SK-N-SH (cell line): Measurements from ENCODE around the gene PAX2. TPM values are rescaled to one million over a fixed set of nuclear protein-coding genes. Genes with fewer than 3 reads are reported as not detected.

Experiments
- CTCF ChIA-PET: fragments of 300-600, 350-600 bp; formaldehyde crosslinking; extraction: SDS; loops from one replicate; lab custom pipeline; 2021; lab: Yijun Ruan, JAX
- POLR2A ChIA-PET: fragments of 350-600 bp; sonication (Branson Sonifier 250); formaldehyde crosslinking; extraction: SDS; loops from one replicate; lab custom pipeline; 2020; ENCODE audit warnings: antibody characterized with exemption, inconsistent platforms; lab: Yijun Ruan, JAX
- DNase-seq: peaks from one replicate; pipeline ENCODE4 v3.0.0; 2012
- H2AFZ ChIP-seq: fragments of 200-600 bp; sonication (generic); 2 replicates; pipeline ENCODE4 v1.8.1; 2016; ENCODE audit warnings: antibody characterized with exemption, mild to moderate bottlenecking, low read depth
- H3F3A ChIP-seq: fragments of 200-600 bp; sonication (generic); replicated peaks from 2 replicates; pipeline ENCODE3; 2016; ENCODE audit warnings: antibody characterized with exemption, mild to moderate bottlenecking; ENCODE audit not compliant: insufficient read depth
- H3K27ac ChIP-seq, 2 experiments: fragments of 200-500 bp in 1 of 2; fragments of 200-600 bp in 1 of 2; sonication (Bioruptor generic) in 1 of 2; sonication (generic), shearing (Covaris generic) in 1 of 2; 2 replicates each; pipeline versions ENCODE4 v1.5.1 to v1.6.1; 2014 to 2016; ENCODE audit warnings: low read depth in 2 of 2, inconsistent platforms in 1 of 2, low read length in 1 of 2, mild to moderate bottlenecking in 1 of 2, mixed read lengths in 1 of 2
- H3K27me3 ChIP-seq: fragments of 200-600 bp; sonication (generic), shearing (Covaris generic); 2 replicates; pipeline ENCODE4 v1.6.1; 2016; ENCODE audit warnings: mixed run types; ENCODE audit not compliant: insufficient read depth
- H3K36me3 ChIP-seq, 2 experiments: fragments of 200-500 bp in 1 of 2; fragments of 200-600 bp in 1 of 2; sonication (Bioruptor generic) in 1 of 2; sonication (generic) in 1 of 2; replicated peaks in 1 of 2; 2 replicates each; pipeline versions ENCODE3 to v1.5.1; 2014 to 2016; ENCODE audit warnings: low read length in 1 of 2, mild to moderate bottlenecking in 1 of 2; ENCODE audit not compliant: insufficient read depth in 2 of 2, control insufficient read depth in 1 of 2
- H3K4me1 ChIP-seq, 2 experiments: fragments of 200-500 bp in 1 of 2; fragments of 200-600 bp in 1 of 2; sonication (Bioruptor generic) in 1 of 2; sonication (generic), shearing (Covaris generic) in 1 of 2; 2 replicates each; pipeline versions ENCODE4 v1.5.1 to v1.6.1; 2014 to 2016; ENCODE audit warnings: low read depth in 1 of 2, low read length in 1 of 2, mixed run types in 1 of 2; ENCODE audit not compliant: insufficient read depth in 2 of 2, control insufficient read depth in 1 of 2
- H3K4me2 ChIP-seq: fragments of 200-600 bp; sonication (generic), shearing (Covaris generic); 2 replicates; pipeline ENCODE4 v1.6.1; 2017; ENCODE audit warnings: mixed run types
- H3K4me3 ChIP-seq, 2 experiments: fragments of 200-500 bp in 1 of 2; fragments of 200-600 bp in 1 of 2; sonication (Bioruptor generic) in 1 of 2; sonication (generic), shearing (Covaris generic) in 1 of 2; 2 replicates each; pipeline versions ENCODE4 v1.5.1 to v1.8.1; 2014 to 2016; ENCODE audit warnings: low read depth in 2 of 2, inconsistent platforms in 1 of 2, low read length in 1 of 2, mild to moderate bottlenecking in 1 of 2, mixed read lengths in 1 of 2, moderate library complexity in 1 of 2
- H3K79me2 ChIP-seq: fragments of 200-600 bp; sonication (generic); 2 replicates; pipeline ENCODE4 v1.8.1; 2017; ENCODE audit warnings: mild to moderate bottlenecking; ENCODE audit not compliant: insufficient read depth
- H3K9ac ChIP-seq: fragments of 200-600 bp; sonication (generic); 2 replicates; pipeline ENCODE4 v1.6.1; 2017; ENCODE audit warnings: mixed run types
- H3K9me2 ChIP-seq: fragments of 200-600 bp; sonication (generic); 2 replicates; pipeline ENCODE4 v1.6.1; 2017; ENCODE audit warnings: mixed run types
- H3K9me3 ChIP-seq: fragments of 200-600 bp; sonication (generic); 2 replicates; pipeline ENCODE4 v1.6.1; 2017; ENCODE audit warnings: mixed run types, mild to moderate bottlenecking, moderate library complexity
- H4K20me1 ChIP-seq: fragments of 200-600 bp; sonication (generic); 2 replicates; pipeline ENCODE4 v1.6.1; 2017; ENCODE audit warnings: mild to moderate bottlenecking, mixed run types; ENCODE audit not compliant: insufficient read depth
- EZH2phosphoT487 ChIP-seq: fragments of 200-600 bp; sonication (generic); IDR thresholded peaks from 2 replicates; pipeline ENCODE4 v1.6.1; 2017; ENCODE audit warnings: low read depth, mixed run types, mild to moderate bottlenecking, antibody characterized with exemption, moderate library complexity, borderline replicate concordance
- FOSL2 ChIP-seq: IDR thresholded peaks from 2 replicates; pipeline ENCODE4 v1.4.0; 2012; ENCODE audit warnings: low read depth, mild to moderate bottlenecking, moderate library complexity, borderline replicate concordance
- GATA2 ChIP-seq: sonication (generic); formaldehyde crosslinking; IDR thresholded peaks from 2 replicates; pipeline ENCODE4 v1.5.0; 2020; ENCODE audit warnings: mild to moderate bottlenecking, missing genetic modification reagents
- NFIC ChIP-seq: IDR thresholded peaks from 2 replicates; pipeline ENCODE4 v1.4.0; 2012; ENCODE audit warnings: borderline replicate concordance
- RCOR1 ChIP-seq: fragments of 150-350 bp; IDR thresholded peaks from 2 replicates; pipeline ENCODE4 v1.6.1; 2017; ENCODE audit warnings: antibody characterized with exemption, low read length
- RFX5 ChIP-seq: IDR thresholded peaks from 2 replicates; pipeline ENCODE4 v1.6.1; 2012; ENCODE audit warnings: mild to moderate bottlenecking, improper control_type of control experiment, low read length
- RXRA ChIP-seq: IDR thresholded peaks from 2 replicates; pipeline ENCODE4 v1.4.0; 2012; ENCODE audit warnings: low read depth, mild to moderate bottlenecking, borderline replicate concordance
- TCF12 ChIP-seq: IDR thresholded peaks from 2 replicates; pipeline ENCODE4 v1.4.0; 2012
- USF2 ChIP-seq: fragments of 150-350 bp; IDR thresholded peaks from 2 replicates; pipeline ENCODE4 v1.6.1; 2017; ENCODE audit warnings: antibody characterized with exemption, low read length, low read depth, borderline replicate concordance
- WGBS: methylation state at CpG from one replicate; pipeline ENCODE4 v1.1.6; 2017; ENCODE audit warnings: low lambda C conversion rate; 5-methylcytosine and 5-hydroxymethylcytosine counted together
- polyA plus RNA-seq, 3 experiments: library from polyadenylated mRNA; depleted of rRNA; stranded (reverse); fragments of >200 nt; gene quantifications; 2 replicates each; pipeline ENCODE4 v1.2.3, GENCODE V29; 2012
- TF ChIP-seq, protein P1 (sequence below): IDR thresholded peaks from 2 replicates; pipeline ENCODE4 v1.4.0; 2012; ENCODE audit warnings: low read depth, borderline replicate concordance
- TF ChIP-seq, protein P2 (sequence below): fragments of 150-350 bp; IDR thresholded peaks from 2 replicates; pipeline ENCODE4 v1.6.1; 2016; ENCODE audit warnings: mild to moderate bottlenecking, low read depth, low read length
- TF ChIP-seq, protein P3 (sequence below): IDR thresholded peaks from 2 replicates; pipeline ENCODE4 v1.6.1; 2012; ENCODE audit warnings: mild to moderate bottlenecking, low read depth, low read length, moderate library complexity

Gene PAX2
- polyA plus RNA-seq, 1 of the 3 experiments (the other 2 are of a cell fraction): not detected

DNA sequence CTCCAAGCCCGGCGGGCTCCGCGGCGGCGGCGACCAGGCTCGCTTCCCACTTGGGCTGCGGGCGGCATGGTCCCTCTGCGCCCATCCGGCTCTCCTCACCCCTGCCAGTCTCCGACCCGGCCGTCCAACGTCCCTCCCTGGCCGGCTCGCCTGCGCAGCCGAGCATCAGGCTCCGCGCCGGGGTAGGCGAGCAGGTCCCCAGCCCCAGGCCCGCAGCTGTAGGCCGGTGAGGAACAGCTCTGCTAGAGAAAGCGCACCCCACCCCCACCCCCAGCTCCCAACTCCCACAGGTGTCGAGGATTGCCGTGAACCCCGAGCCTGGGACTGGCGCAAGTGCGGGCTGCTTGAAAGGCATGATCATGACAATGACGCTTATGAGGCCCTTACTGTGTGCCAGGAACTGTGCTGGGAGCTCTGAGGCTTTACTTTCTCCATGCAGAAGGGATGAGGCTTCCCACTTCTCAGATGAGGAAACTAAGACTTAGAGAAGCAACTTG lies 20.8 kb upstream of the PAX2 start:
- CTCF ChIA-PET: interaction anchor here (1.0 to 2.9 kb wide), 8 partner anchors 16 to 162 kb away, joined by 3 to 20 read pairs (median 6); partner anchors contain the start of gene PAX2
- H3K4me1 ChIP-seq: no peaks in the 10 kb centered on the region
- no peak overlapping the region for H2AFZ ChIP-seq
- H3K4me2 ChIP-seq: no peak overlapping the region
- no peaks in the 10 kb centered on the region for H3F3A ChIP-seq
- no peaks in the 10 kb centered on the region for H3K79me2 ChIP-seq
- no peaks in the 10 kb centered on the region for H3K36me3 ChIP-seq
- peaks cover 71% of the 10 kb centered on the region for H3K27me3 ChIP-seq
- no peak overlapping the region for H3K27ac ChIP-seq
- H3K9ac ChIP-seq: no peak overlapping the region
- H3K9me3 ChIP-seq: no peaks in the 10 kb centered on the region
- no peaks in the 10 kb centered on the region for H4K20me1 ChIP-seq
- POLR2A ChIA-PET: no interaction called here
- TF ChIP-seq FOSL2 (no peak), TCF12 (no peak), RXRA (no peak), USF2 (no peak), NFIC (no peak), GATA2 (no peak), RCOR1 (no peak), EZH2phosphoT487 (no peak), RFX5 (no peak)
- TF ChIP-seq, protein P1, sequence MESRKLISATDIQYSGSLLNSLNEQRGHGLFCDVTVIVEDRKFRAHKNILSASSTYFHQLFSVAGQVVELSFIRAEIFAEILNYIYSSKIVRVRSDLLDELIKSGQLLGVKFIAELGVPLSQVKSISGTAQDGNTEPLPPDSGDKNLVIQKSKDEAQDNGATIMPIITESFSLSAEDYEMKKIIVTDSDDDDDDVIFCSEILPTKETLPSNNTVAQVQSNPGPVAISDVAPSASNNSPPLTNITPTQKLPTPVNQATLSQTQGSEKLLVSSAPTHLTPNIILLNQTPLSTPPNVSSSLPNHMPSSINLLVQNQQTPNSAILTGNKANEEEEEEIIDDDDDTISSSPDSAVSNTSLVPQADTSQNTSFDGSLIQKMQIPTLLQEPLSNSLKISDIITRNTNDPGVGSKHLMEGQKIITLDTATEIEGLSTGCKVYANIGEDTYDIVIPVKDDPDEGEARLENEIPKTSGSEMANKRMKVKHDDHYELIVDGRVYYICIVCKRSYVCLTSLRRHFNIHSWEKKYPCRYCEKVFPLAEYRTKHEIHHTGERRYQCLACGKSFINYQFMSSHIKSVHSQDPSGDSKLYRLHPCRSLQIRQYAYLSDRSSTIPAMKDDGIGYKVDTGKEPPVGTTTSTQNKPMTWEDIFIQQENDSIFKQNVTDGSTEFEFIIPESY: no peak
- TF ChIP-seq, protein P2, sequence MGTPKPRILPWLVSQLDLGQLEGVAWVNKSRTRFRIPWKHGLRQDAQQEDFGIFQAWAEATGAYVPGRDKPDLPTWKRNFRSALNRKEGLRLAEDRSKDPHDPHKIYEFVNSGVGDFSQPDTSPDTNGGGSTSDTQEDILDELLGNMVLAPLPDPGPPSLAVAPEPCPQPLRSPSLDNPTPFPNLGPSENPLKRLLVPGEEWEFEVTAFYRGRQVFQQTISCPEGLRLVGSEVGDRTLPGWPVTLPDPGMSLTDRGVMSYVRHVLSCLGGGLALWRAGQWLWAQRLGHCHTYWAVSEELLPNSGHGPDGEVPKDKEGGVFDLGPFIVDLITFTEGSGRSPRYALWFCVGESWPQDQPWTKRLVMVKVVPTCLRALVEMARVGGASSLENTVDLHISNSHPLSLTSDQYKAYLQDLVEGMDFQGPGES: no peak
- TF ChIP-seq, protein P3, sequence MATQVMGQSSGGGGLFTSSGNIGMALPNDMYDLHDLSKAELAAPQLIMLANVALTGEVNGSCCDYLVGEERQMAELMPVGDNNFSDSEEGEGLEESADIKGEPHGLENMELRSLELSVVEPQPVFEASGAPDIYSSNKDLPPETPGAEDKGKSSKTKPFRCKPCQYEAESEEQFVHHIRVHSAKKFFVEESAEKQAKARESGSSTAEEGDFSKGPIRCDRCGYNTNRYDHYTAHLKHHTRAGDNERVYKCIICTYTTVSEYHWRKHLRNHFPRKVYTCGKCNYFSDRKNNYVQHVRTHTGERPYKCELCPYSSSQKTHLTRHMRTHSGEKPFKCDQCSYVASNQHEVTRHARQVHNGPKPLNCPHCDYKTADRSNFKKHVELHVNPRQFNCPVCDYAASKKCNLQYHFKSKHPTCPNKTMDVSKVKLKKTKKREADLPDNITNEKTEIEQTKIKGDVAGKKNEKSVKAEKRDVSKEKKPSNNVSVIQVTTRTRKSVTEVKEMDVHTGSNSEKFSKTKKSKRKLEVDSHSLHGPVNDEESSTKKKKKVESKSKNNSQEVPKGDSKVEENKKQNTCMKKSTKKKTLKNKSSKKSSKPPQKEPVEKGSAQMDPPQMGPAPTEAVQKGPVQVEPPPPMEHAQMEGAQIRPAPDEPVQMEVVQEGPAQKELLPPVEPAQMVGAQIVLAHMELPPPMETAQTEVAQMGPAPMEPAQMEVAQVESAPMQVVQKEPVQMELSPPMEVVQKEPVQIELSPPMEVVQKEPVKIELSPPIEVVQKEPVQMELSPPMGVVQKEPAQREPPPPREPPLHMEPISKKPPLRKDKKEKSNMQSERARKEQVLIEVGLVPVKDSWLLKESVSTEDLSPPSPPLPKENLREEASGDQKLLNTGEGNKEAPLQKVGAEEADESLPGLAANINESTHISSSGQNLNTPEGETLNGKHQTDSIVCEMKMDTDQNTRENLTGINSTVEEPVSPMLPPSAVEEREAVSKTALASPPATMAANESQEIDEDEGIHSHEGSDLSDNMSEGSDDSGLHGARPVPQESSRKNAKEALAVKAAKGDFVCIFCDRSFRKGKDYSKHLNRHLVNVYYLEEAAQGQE: no peak
- peak; percentile 72 for DNase-seq
- H3K9me2 ChIP-seq: no peaks in the 10 kb centered on the region
- whole genome bisulfite sequencing: 56% methylated on average over 5 of the region's 33 CpGs
- H3K4me3 ChIP-seq: peak overlapping the region in 1 of 2 experiments; percentile 19; a peak in 1 of 4 replicates
